Endometrial microvascular endothelial cells (primary cell): Measurements from ENCODE around the gene CD99. TPM values are rescaled to one million over a fixed set of nuclear protein-coding genes. Genes with fewer than 3 reads are reported as not detected.

Experiments
- in situ Hi-C: cut with HindIII; loops from 2 replicates; pipeline ENCODE4 v1.10.0; 2017; ENCODE audit warnings: low sequenced_read_pairs, low pct_unique_long_range_greater_than_20kb; ENCODE audit errors: inconsistent ontology term
- total RNA-seq: library from RNA; depleted of rRNA; stranded (reverse); fragments of >200 nt; gene quantifications from one replicate; pipeline ENCODE4 v1.2.3, GENCODE V29; 2015; ENCODE audit errors: inconsistent ontology term

CD99 gene
- total RNA-seq, 1 donor from 2014 or later: 443 TPM

- in situ Hi-C loops: no loop called here
Measured at GRCh38 chrX:2789569-2789968, 98.5 kb downstream of the CD99 start.

Other genes starting within 250 kb of the CD99 start
- 13.8 TPM for gene DHRSX, start 190.3 kb upstream of the CD99 start, total RNA-seq
- 46.9 TPM for gene ZBED1, start 190.3 kb upstream of the CD99 start, total RNA-seq
- 0.19 TPM for gene XG, start 60.7 kb downstream of the CD99 start, total RNA-seq
- not detected for gene GYG2, start 137.6 kb downstream of the CD99 start, total RNA-seq
- gene ARSD, start 238.0 kb downstream of the CD99 start, total RNA-seq: 37.9 TPM